WERI-Rb-1 (cell line): ENCODE data around the gene EFHD2.

Experiments used
- DNase-seq: peaks from one replicate; pipeline ENCODE4 v3.0.0-alpha.2; 2020
- H3K27ac ChIP-seq: fragments of 250-450 bp; sonication (Bioruptor Pico); 2 replicates; pipeline ENCODE4 v1.5.1; 2020; ENCODE audit warnings: mild to moderate bottlenecking, moderate library complexity
- H3K27me3 ChIP-seq: fragments of 250-450 bp; sonication (Bioruptor Pico); 2 replicates; pipeline ENCODE4 v1.5.1; 2021; ENCODE audit warnings: mild to moderate bottlenecking, low read depth, moderate library complexity; ENCODE audit not compliant: insufficient read depth, severe bottlenecking
- H3K36me3 ChIP-seq: fragments of 250-450 bp; sonication (Bioruptor Pico); 2 replicates; pipeline ENCODE4 v1.5.1; 2020; ENCODE audit warnings: mild to moderate bottlenecking, moderate library complexity
- H3K4me3 ChIP-seq: 2 replicates; pipeline ENCODE4 v1.5.1; 2011; ENCODE audit warnings: low read depth, mild to moderate bottlenecking, control low read depth, low read length
- H3K9me3 ChIP-seq: fragments of 250-450 bp; sonication (Bioruptor Pico); 2 replicates; pipeline ENCODE4 v1.5.1; 2021; ENCODE audit warnings: mild to moderate bottlenecking, moderate library complexity; ENCODE audit not compliant: severe bottlenecking
- CTCF ChIP-seq: IDR thresholded peaks from 2 replicates; pipeline ENCODE4 v1.5.1; 2011; ENCODE audit warnings: low read depth, mild to moderate bottlenecking, control low read depth, inconsistent platforms, low read length

EFHD2 gene

DNA sequence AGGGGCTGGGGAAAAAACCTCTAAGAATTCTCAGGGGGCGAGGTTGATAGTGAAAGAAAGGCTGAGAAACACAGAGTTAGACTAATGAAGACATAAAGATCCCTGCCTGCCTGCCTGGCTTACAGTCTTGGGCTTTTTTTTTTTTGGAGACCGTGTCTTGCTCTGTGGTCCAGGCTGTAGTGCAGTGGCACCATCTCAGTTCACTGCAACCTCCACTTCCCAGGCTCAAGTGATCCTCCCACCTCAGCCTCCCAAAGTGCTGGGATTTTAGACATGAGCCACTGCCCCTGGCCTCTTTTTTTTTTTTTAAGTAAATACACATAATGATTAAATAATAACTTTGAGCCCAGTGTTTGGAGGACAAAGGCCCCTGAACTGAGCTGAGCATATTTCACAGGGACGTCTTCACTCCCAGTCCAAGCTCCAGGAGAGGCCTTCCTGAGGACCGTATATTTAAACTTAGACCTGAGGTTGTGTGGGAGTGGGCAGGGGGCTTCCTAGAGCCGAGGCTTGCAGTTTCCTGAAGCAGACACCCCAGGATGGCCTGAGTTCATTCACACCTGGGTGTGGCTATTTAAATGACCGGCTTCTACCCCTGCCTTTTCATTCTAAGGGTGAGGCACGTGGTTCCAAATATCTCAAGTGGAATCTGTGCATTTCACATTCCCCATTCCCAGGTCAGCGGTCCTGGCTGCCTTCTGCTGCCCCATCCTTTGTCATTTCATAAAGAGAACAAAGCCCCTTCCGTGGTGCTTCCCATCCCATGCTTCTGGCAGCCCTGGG, 16.0 kb upstream of the EFHD2 start:
- no peak for DNase-seq
- H3K27ac ChIP-seq: no peak overlapping the region
- H3K4me3 ChIP-seq: no peak overlapping the region
- no peaks in the 10 kb centered on the region for H3K36me3 ChIP-seq
- no peak for TF ChIP-seq CTCF
- H3K9me3 ChIP-seq: no peaks in the 10 kb centered on the region
- H3K27me3 ChIP-seq: no peaks in the 10 kb centered on the region

- no peak overlapping the region for H3K4me3 ChIP-seq
- TF ChIP-seq CTCF: no peak
- H3K27ac ChIP-seq: no peak overlapping the region
- no peaks in the 10 kb centered on the region for H3K9me3 ChIP-seq
- no peaks in the 10 kb centered on the region for H3K36me3 ChIP-seq
- H3K27me3 ChIP-seq: no peaks in the 10 kb centered on the region
- DNase-seq: no peak
Measured at GRCh38 chr1:15394258-15394690, 15.4 kb upstream of the EFHD2 start.

GRCh38 chr1:15397236-15397635, 12.5 kb upstream of the EFHD2 start:
- no peaks in the 10 kb centered on the region for H3K36me3 ChIP-seq
- DNase-seq: no peak
- no peak overlapping the region for H3K4me3 ChIP-seq
- no peak for TF ChIP-seq CTCF
- H3K9me3 ChIP-seq: peaks cover 7% of the 10 kb centered on the region
- H3K27ac ChIP-seq: no peak overlapping the region
- H3K27me3 ChIP-seq: no peaks in the 10 kb centered on the region

GRCh38 chr1:15399710-15400109, 10.0 kb upstream of the EFHD2 start:
- Histone ChIP-seq H3K9me3 (peaks cover 7% of the 10 kb centered on the region), H3K27me3 (no peaks in the 10 kb centered on the region), H3K36me3 (no peaks in the 10 kb centered on the region), H3K27ac (no peak overlapping the region), H3K4me3 (no peak overlapping the region)
- TF ChIP-seq CTCF: no peak
- no peak for DNase-seq

DNA sequence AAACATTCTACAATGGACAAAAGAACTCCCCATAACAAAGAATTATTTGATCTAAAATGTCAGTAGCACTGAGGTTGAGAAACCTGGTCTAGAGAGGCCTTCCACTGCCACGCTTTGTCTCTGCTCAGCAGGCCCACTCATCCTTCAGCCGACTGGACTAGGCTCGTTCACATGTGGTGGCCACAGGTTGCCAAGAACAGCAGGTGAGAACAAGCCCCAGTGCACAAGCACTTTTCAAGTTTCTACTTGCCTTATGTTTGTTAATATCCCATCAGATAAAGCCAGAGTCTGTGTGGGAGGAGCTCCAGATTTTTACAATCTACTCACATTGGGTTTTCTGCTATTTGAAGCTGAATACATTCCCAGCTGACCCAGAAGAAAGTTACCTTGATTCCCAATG, 9.1 kb upstream of the EFHD2 start:
- DNase-seq: no peak
- Histone ChIP-seq H3K27me3 (no peaks in the 10 kb centered on the region), H3K4me3 (no peak overlapping the region), H3K36me3 (no peaks in the 10 kb centered on the region), H3K9me3 (peaks cover 7% of the 10 kb centered on the region), H3K27ac (no peak overlapping the region)
- no peak for TF ChIP-seq CTCF
